GM23338 (cell line): ENCODE results near the gene CORT.

Experiments
- CREB1 ChIP-seq: fragments of 250-450 bp; sonication (Bioruptor Pico); IDR thresholded peaks from 2 replicates; pipeline ENCODE4 v1.5.0; 2020; ENCODE audit warnings: low read depth, mild to moderate bottlenecking, moderate library complexity
- EZH2 ChIP-seq: fragments of 200-600 bp; sonication (generic); IDR thresholded peaks from one replicate; pipeline ENCODE4 v1.8.0; 2017; ENCODE audit warnings: antibody characterized with exemption, mild to moderate bottlenecking, low read depth; ENCODE audit not compliant: unreplicated experiment
- EZH2phosphoT487 ChIP-seq: fragments of 200-600 bp; sonication (generic); IDR thresholded peaks from one replicate; pipeline ENCODE4 v1.8.1; 2018; ENCODE audit warnings: antibody characterized with exemption; ENCODE audit not compliant: unreplicated experiment
- JUNB ChIP-seq: IDR thresholded peaks from one replicate; pipeline ENCODE4 v1.6.1; 2016; ENCODE audit warnings: antibody characterized with exemption; ENCODE audit not compliant: unreplicated experiment
- NANOG ChIP-seq: IDR thresholded peaks from 2 replicates; pipeline ENCODE4 v1.6.1; 2016; ENCODE audit warnings: antibody characterized with exemption, borderline replicate concordance
- POLR2AphosphoS5 ChIP-seq: IDR thresholded peaks from 2 replicates; pipeline ENCODE4 v1.6.1; 2016; ENCODE audit warnings: antibody characterized with exemption, low read depth
- STAT1 ChIP-seq: IDR thresholded peaks from one replicate; pipeline ENCODE4 v1.6.1; 2016; ENCODE audit warnings: antibody characterized with exemption; ENCODE audit not compliant: unreplicated experiment
- ZNF114 ChIP-seq: fragments of 250-450 bp; sonication (Bioruptor Pico); IDR thresholded peaks from 2 replicates; pipeline ENCODE4 v1.5.0; 2020; ENCODE audit warnings: mild to moderate bottlenecking, moderate library complexity
- TF ChIP-seq, protein P1 (sequence below), 2 experiments: fragments of 200-600 bp in 1 of 2; sonication (generic) in 1 of 2; conservative IDR thresholded peaks; 2 replicates each; pipeline versions ENCODE4 v1.5.1 to v1.6.1; 2016 to 2017; ENCODE audit warnings: antibody characterized with exemption in 2 of 2, low read depth in 2 of 2, mild to moderate bottlenecking in 2 of 2, moderate library complexity in 1 of 2
- TF ChIP-seq, protein P2 (sequence below): IDR thresholded peaks from one replicate; pipeline ENCODE4 v1.6.1; 2018; ENCODE audit warnings: antibody characterized with exemption; ENCODE audit not compliant: unreplicated experiment
- TF ChIP-seq, protein P3 (sequence below): IDR thresholded peaks from 2 replicates; pipeline ENCODE4 v1.6.1; 2016; ENCODE audit warnings: antibody characterized with exemption

DNA sequence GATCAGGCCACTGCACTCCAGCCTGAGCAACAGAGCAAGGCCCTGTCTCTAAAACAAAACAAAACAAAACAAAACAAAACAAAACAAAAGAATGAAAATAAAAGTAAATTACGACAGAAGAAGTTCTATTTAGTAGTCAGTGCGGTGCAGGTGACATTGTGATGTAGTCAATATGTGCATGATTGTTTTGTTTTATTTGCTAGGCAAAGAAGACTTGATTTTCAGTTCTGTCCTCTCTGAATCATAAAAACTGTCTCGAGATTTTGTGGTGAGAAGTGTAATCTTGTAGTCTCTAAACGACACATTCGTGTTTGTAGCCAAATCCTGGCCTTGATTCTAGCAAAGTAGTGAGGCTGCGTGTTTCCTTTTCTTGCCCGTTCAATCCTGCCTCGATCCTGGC is 48.4 kb downstream of the CORT start:
- TF ChIP-seq, protein P1, sequence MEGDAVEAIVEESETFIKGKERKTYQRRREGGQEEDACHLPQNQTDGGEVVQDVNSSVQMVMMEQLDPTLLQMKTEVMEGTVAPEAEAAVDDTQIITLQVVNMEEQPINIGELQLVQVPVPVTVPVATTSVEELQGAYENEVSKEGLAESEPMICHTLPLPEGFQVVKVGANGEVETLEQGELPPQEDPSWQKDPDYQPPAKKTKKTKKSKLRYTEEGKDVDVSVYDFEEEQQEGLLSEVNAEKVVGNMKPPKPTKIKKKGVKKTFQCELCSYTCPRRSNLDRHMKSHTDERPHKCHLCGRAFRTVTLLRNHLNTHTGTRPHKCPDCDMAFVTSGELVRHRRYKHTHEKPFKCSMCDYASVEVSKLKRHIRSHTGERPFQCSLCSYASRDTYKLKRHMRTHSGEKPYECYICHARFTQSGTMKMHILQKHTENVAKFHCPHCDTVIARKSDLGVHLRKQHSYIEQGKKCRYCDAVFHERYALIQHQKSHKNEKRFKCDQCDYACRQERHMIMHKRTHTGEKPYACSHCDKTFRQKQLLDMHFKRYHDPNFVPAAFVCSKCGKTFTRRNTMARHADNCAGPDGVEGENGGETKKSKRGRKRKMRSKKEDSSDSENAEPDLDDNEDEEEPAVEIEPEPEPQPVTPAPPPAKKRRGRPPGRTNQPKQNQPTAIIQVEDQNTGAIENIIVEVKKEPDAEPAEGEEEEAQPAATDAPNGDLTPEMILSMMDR (conservative IDR thresholded peaks at IDR 0.05; ENCODE audit: low read depth in 2 of 2): no peak
- TF ChIP-seq EZH2 (no peak), POLR2AphosphoS5 (no peak), STAT1 (no peak), EZH2phosphoT487 (no peak), JUNB (no peak), CREB1 (CRISPR knock-in tag) (no peak), ZNF114 (CRISPR knock-in tag) (no peak), NANOG (no peak)
- TF ChIP-seq, protein P2, sequence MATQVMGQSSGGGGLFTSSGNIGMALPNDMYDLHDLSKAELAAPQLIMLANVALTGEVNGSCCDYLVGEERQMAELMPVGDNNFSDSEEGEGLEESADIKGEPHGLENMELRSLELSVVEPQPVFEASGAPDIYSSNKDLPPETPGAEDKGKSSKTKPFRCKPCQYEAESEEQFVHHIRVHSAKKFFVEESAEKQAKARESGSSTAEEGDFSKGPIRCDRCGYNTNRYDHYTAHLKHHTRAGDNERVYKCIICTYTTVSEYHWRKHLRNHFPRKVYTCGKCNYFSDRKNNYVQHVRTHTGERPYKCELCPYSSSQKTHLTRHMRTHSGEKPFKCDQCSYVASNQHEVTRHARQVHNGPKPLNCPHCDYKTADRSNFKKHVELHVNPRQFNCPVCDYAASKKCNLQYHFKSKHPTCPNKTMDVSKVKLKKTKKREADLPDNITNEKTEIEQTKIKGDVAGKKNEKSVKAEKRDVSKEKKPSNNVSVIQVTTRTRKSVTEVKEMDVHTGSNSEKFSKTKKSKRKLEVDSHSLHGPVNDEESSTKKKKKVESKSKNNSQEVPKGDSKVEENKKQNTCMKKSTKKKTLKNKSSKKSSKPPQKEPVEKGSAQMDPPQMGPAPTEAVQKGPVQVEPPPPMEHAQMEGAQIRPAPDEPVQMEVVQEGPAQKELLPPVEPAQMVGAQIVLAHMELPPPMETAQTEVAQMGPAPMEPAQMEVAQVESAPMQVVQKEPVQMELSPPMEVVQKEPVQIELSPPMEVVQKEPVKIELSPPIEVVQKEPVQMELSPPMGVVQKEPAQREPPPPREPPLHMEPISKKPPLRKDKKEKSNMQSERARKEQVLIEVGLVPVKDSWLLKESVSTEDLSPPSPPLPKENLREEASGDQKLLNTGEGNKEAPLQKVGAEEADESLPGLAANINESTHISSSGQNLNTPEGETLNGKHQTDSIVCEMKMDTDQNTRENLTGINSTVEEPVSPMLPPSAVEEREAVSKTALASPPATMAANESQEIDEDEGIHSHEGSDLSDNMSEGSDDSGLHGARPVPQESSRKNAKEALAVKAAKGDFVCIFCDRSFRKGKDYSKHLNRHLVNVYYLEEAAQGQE: no peak
- TF ChIP-seq, protein P3, sequence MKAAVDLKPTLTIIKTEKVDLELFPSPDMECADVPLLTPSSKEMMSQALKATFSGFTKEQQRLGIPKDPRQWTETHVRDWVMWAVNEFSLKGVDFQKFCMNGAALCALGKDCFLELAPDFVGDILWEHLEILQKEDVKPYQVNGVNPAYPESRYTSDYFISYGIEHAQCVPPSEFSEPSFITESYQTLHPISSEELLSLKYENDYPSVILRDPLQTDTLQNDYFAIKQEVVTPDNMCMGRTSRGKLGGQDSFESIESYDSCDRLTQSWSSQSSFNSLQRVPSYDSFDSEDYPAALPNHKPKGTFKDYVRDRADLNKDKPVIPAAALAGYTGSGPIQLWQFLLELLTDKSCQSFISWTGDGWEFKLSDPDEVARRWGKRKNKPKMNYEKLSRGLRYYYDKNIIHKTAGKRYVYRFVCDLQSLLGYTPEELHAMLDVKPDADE: no peak
